Measurements from ENCODE around the gene FAM53A. TPM values are rescaled to one million over a fixed set of nuclear protein-coding genes. Genes with fewer than 3 reads are reported as not detected.

FAM53A gene
- total RNA-seq, 4 donors from 2014 or later, result 6.1 to 33.7 (median 13.6) TPM

- H3K36me3 ChIP-seq, result no peaks in the 10 kb centered on the region
- no peak overlapping the region for H3K27ac ChIP-seq
- H3K4me3 ChIP-seq, result no peak overlapping the region
- no peaks in the 10 kb centered on the region for H3K4me1 ChIP-seq
- WGBS, 2 donors, result 73 to 82% methylated on average over 8 to 9 of the region's 9 CpGs
- no peaks in the 10 kb centered on the region for H3K9me3 ChIP-seq
- no peak for TF ChIP-seq CTCF (IDR thresholded peaks at IDR 0.05)
- TF ChIP-seq EP300 (IDR thresholded peaks at IDR 0.05), result no peak
- no peak for TF ChIP-seq POLR2A (IDR thresholded peaks at IDR 0.05)
- no peaks in the 10 kb centered on the region for H3K27me3 ChIP-seq
- DNase-seq (ENCODE audit: low spot score in 2 of 2), result no peak
These were observed 72.6 kb downstream of the FAM53A start for GRCh38 chr4:1611501-1611870.

- H3K4me3 ChIP-seq, result no peak overlapping the region
- no peaks in the 10 kb centered on the region for H3K36me3 ChIP-seq
- DNase-seq (ENCODE audit: low spot score in 2 of 2), result no peak
- H3K27me3 ChIP-seq, result no peaks in the 10 kb centered on the region
- H3K9me3 ChIP-seq, result no peaks in the 10 kb centered on the region
- no peak overlapping the region for H3K27ac ChIP-seq
- no peaks in the 10 kb centered on the region for H3K4me1 ChIP-seq
- no peak for TF ChIP-seq CTCF (IDR thresholded peaks at IDR 0.05)
- no peak for TF ChIP-seq EP300 (IDR thresholded peaks at IDR 0.05)
- TF ChIP-seq POLR2A (IDR thresholded peaks at IDR 0.05), result no peak
- 71 to 76% methylated on average over 21 of the region's 21 CpGs for WGBS, 2 donors
These were observed 73.2 kb downstream of the FAM53A start for GRCh38 chr4:1610791-1611500.

GRCh38 chr4:1609901-1610790 is 74.0 kb downstream of the FAM53A start:
- Histone ChIP-seq H3K4me3 (no peak overlapping the region), H3K27me3 (peaks cover 0 to 7% of the 10 kb centered on the region in 2 donors), H3K9me3 (no peaks in the 10 kb centered on the region), H3K36me3 (no peaks in the 10 kb centered on the region), H3K27ac (no peak overlapping the region), H3K4me1 (no peaks in the 10 kb centered on the region)
- 91 to 93% methylated on average over 27 of the region's 27 CpGs for WGBS, 2 donors
- DNase-seq (ENCODE audit: low spot score in 2 of 2), result no peak
- TF ChIP-seq EP300 (IDR thresholded peaks at IDR 0.05) (no peak), CTCF (IDR thresholded peaks at IDR 0.05) (no peak), POLR2A (IDR thresholded peaks at IDR 0.05) (no peak)

GRCh38 chr4:1608821-1609500 is 75.2 kb downstream of the FAM53A start:
- H3K9me3 ChIP-seq, result no peaks in the 10 kb centered on the region
- no peak for TF ChIP-seq CTCF (IDR thresholded peaks at IDR 0.05)
- TF ChIP-seq POLR2A (IDR thresholded peaks at IDR 0.05), result no peak
- no peak for TF ChIP-seq EP300 (IDR thresholded peaks at IDR 0.05)
- no peak for DNase-seq (ENCODE audit: low spot score in 2 of 2)
- WGBS, 2 donors, result 69 to 73% methylated on average over 13 to 15 of the region's 17 CpGs
- no peak overlapping the region for H3K4me3 ChIP-seq
- peaks cover 0 to 11% (median 0%) of the 10 kb centered on the region in 4 donors for H3K4me1 ChIP-seq
- H3K27ac ChIP-seq, result no peak overlapping the region
- H3K36me3 ChIP-seq, result no peaks in the 10 kb centered on the region
- H3K27me3 ChIP-seq, result peaks cover 0 to 19% of the 10 kb centered on the region in 2 donors
